Gastrocnemius medialis (tissue), 4 donors: ENCODE results near the gene OPCML. TPM values are rescaled to one million over a fixed set of nuclear protein-coding genes. Genes with fewer than 3 reads are reported as not detected.

ENCODE experiments used
- ATAC-seq, 2 donors: fragments of 150-250 bp; one replicate each; pipeline ENCODE4 v1.9.1; 2016
- DNase-seq, 2 donors: peaks; one replicate each; pipeline ENCODE4 v3.0.0-alpha.2; 2019
- H3K27ac ChIP-seq, 4 donors: fragments of 200-600 bp; sonication (generic); 1 replicate in 1 of 4; 2 replicates in 3 of 4; pipeline ENCODE4 v1.5.1; 2016 to 2018; ENCODE audit warnings: mild to moderate bottlenecking in 2 of 4, moderate library complexity in 1 of 4
- H3K27me3 ChIP-seq, 3 donors: fragments of 200-600 bp; sonication (generic) in 2 of 3; 1 replicate in 1 of 3; 2 replicates in 2 of 3; pipeline versions ENCODE4 v1.5.1 to v1.6.0; 2016 to 2019; ENCODE audit warnings: mild to moderate bottlenecking in 1 of 3, moderate library complexity in 1 of 3
- H3K36me3 ChIP-seq, 2 donors: fragments of 200-600 bp; sonication (generic) in 1 of 2; one replicate each; pipeline ENCODE4 v1.5.1; 2017 to 2018
- H3K4me1 ChIP-seq, 2 donors: fragments of 200-600 bp; sonication (generic) in 1 of 2; one replicate each; pipeline ENCODE4 v1.5.1; 2016 to 2017; ENCODE audit warnings: mild to moderate bottlenecking in 2 of 2
- H3K4me3 ChIP-seq, 4 donors: fragments of 200-600 bp; sonication (generic) in 3 of 4; 1 replicate in 1 of 4; 2 replicates in 3 of 4; pipeline ENCODE4 v1.5.1; 2016 to 2019; ENCODE audit warnings: mild to moderate bottlenecking in 2 of 4
- H3K9me3 ChIP-seq, 3 donors: fragments of 200-600 bp; sonication (generic) in 2 of 3; 1 replicate in 1 of 3; 2 replicates in 2 of 3; pipeline ENCODE4 v1.5.1; 2016 to 2019
- POLR2A ChIP-seq, 2 donors: fragments of 450-650 bp; IDR thresholded peaks; one replicate each; pipeline ENCODE4 v1.6.1; 2017; ENCODE audit warnings: antibody characterized with exemption in 2 of 2, mild to moderate bottlenecking in 2 of 2, moderate library complexity in 2 of 2
- in situ Hi-C, 4 donors: fragments of 200-750 bp; cut with MboI; loops; one replicate each; pipeline versions ENCODE4 v1.15.0 to v1.8.0; 2017; ENCODE audit warnings: low sequenced_read_pairs in 4 of 4
- intact Hi-C: fragments of 100-400 bp; cut with DNase I; formaldehyde crosslinking; loops from one replicate; pipeline ENCODE4 v1.15.1; 2023; ENCODE audit warnings: low total_unique reads
- total RNA-seq, 4 donors: library from RNA; depleted of rRNA; stranded (reverse); fragments of >200 nt; gene quantifications; one replicate each; pipeline versions ENCODE4 v1.1.0 to v1.2.3, GENCODE V29; 2016
- TF ChIP-seq, protein P1 (sequence below), 5 experiments: fragments of 450-650 bp in 3 of 5; fragments of 200-600 bp in 2 of 5; sonication (generic) in 2 of 5; IDR thresholded peaks in 4 of 5; conservative IDR thresholded peaks in 1 of 5; 1 replicate in 4 of 5; 2 replicates in 1 of 5; pipeline ENCODE4 v1.5.1; 2016 to 2019; ENCODE audit warnings: antibody characterized with exemption in 5 of 5, mild to moderate bottlenecking in 3 of 5, moderate library complexity in 3 of 5

The OPCML gene
- total RNA-seq, 4 donors from 2014 or later = not detected

DNA sequence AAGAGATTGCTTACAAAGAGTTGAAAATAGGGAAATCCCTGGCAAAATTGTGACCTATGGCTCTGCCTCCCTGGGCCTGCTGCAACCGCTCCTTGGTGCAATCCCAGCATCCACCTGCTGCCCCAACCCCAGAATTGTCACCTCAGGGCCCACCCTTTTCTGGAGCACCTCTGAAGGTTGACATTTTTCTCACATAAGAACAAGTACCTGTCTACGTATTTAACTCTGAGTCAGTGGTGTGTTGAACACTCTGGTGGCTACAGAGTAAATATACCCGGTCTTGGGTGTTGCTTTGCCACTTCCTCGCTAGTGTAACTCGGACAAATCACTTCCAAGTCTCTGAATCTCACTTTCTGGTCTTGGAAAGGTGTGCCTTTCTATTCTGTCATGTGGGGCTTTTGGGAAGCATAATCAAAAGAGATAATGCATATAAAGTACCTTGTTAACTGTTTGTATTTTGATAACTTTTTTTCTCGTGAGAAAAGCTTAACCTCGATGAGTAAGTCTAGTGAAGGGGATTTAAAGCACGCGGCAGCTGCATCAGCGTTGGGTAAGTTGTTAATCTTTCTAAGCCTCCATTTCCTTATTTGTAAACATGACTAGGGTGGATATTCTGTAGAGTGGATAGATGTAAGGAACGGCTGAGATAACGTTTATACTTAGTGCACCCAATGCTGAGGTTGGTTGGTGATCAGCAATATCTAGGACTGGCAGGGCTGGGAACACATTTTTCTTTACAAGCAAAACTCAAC is 881.2 kb downstream of the OPCML start:
- Histone ChIP-seq H3K27me3 (no peaks in the 10 kb centered on the region), H3K27ac (no peak overlapping the region), H3K4me1 (no peaks in the 10 kb centered on the region), H3K4me3 (no peak overlapping the region), H3K36me3 (no peaks in the 10 kb centered on the region), H3K9me3 (no peaks in the 10 kb centered on the region)
- DNase-seq (no peak), ATAC-seq (no peak)
- in situ Hi-C loops = no loop called here
- TF ChIP-seq POLR2A (IDR thresholded peaks at IDR 0.05) = no peak
- TF ChIP-seq, protein P1, sequence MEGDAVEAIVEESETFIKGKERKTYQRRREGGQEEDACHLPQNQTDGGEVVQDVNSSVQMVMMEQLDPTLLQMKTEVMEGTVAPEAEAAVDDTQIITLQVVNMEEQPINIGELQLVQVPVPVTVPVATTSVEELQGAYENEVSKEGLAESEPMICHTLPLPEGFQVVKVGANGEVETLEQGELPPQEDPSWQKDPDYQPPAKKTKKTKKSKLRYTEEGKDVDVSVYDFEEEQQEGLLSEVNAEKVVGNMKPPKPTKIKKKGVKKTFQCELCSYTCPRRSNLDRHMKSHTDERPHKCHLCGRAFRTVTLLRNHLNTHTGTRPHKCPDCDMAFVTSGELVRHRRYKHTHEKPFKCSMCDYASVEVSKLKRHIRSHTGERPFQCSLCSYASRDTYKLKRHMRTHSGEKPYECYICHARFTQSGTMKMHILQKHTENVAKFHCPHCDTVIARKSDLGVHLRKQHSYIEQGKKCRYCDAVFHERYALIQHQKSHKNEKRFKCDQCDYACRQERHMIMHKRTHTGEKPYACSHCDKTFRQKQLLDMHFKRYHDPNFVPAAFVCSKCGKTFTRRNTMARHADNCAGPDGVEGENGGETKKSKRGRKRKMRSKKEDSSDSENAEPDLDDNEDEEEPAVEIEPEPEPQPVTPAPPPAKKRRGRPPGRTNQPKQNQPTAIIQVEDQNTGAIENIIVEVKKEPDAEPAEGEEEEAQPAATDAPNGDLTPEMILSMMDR (IDR thresholded peaks at IDR 0.05 in 4 of 5, conservative IDR thresholded peaks at IDR 0.05 in 1 of 5) = no peak
- intact Hi-C loops = no loop called here

DNA sequence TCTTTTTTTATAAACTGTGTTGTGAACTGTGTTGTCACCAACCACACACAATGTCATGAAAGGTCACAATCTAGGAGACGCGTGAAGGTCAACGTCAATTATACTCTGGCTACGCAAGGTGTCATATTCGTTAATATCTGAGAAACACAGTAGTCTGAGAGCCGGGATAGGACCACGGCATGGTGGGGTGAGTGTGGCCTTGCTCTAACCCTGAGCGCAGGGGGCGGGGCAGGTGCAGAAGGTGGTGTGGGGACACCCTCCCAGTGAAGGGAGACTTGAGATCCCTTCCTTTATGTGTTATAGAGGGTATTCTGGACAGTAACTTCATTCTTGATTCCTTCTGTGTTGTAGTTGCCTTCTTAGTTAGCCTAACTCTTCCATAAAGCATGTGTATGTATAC is 883.0 kb downstream of the OPCML start:
- Histone ChIP-seq H3K9me3 (no peaks in the 10 kb centered on the region), H3K4me3 (no peak overlapping the region), H3K27ac (no peak overlapping the region), H3K4me1 (no peaks in the 10 kb centered on the region), H3K36me3 (no peaks in the 10 kb centered on the region), H3K27me3 (no peaks in the 10 kb centered on the region)
- in situ Hi-C loops = no loop called here
- no peak for TF ChIP-seq POLR2A (IDR thresholded peaks at IDR 0.05)
- TF ChIP-seq, protein P1 (IDR thresholded peaks at IDR 0.05 in 4 of 5, conservative IDR thresholded peaks at IDR 0.05 in 1 of 5) = no peak
- ATAC-seq (no peak), DNase-seq (no peak)
- intact Hi-C loops = no loop called here

DNA sequence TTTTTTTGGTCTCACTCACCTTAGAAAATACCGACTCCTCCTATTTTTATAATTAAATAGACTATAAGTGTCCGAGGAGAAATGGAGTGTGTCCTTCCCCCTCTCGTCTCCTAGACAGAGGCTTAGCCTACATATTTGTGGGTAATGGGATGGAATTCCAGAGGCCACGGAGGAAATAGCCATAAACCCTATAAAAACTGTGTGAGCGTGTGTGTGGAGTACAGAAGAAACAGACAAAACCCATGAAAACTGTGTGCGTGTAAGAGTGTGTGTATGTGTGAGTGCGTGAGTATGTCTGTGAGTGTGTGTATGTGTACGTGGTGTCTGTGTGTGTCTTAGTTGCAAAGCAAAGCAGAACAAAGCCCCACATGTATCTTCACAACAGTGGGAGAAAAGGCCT is 883.5 kb downstream of the OPCML start:
- no peaks in the 10 kb centered on the region for H3K36me3 ChIP-seq
- H3K27ac ChIP-seq = no peak overlapping the region
- no peaks in the 10 kb centered on the region for H3K27me3 ChIP-seq
- ATAC-seq (no peak), DNase-seq (no peak)
- intact Hi-C loops (no loop called here), in situ Hi-C loops (no loop called here)
- no peaks in the 10 kb centered on the region for H3K4me1 ChIP-seq
- H3K9me3 ChIP-seq = no peaks in the 10 kb centered on the region
- H3K4me3 ChIP-seq = no peak overlapping the region
- TF ChIP-seq POLR2A (IDR thresholded peaks at IDR 0.05) = no peak
- TF ChIP-seq, protein P1 (IDR thresholded peaks at IDR 0.05 in 4 of 5, conservative IDR thresholded peaks at IDR 0.05 in 1 of 5) = no peak

DNA sequence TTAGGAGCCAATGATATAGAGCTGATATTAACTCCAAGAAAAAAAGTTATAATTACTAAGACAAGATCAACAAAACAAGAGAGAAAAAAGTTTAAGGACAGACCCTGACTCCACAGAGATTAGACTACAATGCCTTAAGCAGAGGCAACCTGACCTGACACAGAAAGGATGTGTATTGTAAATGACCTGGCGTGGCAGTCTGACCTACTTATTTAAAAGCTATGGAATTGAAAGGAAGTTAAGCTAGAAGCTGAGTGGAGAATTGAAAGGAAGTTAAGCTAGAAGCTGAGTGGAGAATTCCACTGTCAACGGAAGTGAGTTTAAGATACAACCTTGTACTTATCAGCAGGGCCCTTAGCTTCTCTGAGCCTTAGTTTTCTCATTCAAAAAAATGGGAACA is 885.4 kb downstream of the OPCML start:
- DNase-seq = no peak
- Histone ChIP-seq H3K9me3 (no peaks in the 10 kb centered on the region), H3K4me3 (no peak overlapping the region), H3K36me3 (no peaks in the 10 kb centered on the region), H3K4me1 (no peaks in the 10 kb centered on the region), H3K27me3 (no peaks in the 10 kb centered on the region), H3K27ac (no peak overlapping the region)
- TF ChIP-seq POLR2A (IDR thresholded peaks at IDR 0.05) = no peak
- TF ChIP-seq, protein P1 (IDR thresholded peaks at IDR 0.05 in 4 of 5, conservative IDR thresholded peaks at IDR 0.05 in 1 of 5) = no peak
- intact Hi-C loops = no loop called here
- in situ Hi-C loops = no loop called here
- no peak for ATAC-seq
